ENCODE data around the gene FAM117A. TPM values are rescaled to one million over a fixed set of nuclear protein-coding genes. Genes with fewer than 3 reads are reported as not detected.

FAM117A gene
- total RNA-seq, 1 donor = 1.1 TPM

- H3K4me3 ChIP-seq (ENCODE audit: low read depth, low read length) = no peak overlapping the region
- TF ChIP-seq CTCF (IDR thresholded peaks at IDR 0.05; ENCODE audit: insufficient read depth, low read length) = no peak
- DNase-seq (ENCODE audit: low read depth) = no peak
Observed at GRCh38 chr17:49757151-49757777, 6.7 kb downstream of the FAM117A start.

- TF ChIP-seq CTCF (IDR thresholded peaks at IDR 0.05; ENCODE audit: insufficient read depth, low read length) = no peak
- DNase-seq (ENCODE audit: low read depth) = no peak
- no peak overlapping the region for H3K4me3 ChIP-seq (ENCODE audit: low read depth, low read length)
Observed at GRCh38 chr17:49756323-49757150, 7.4 kb downstream of the FAM117A start.

- TF ChIP-seq CTCF (IDR thresholded peaks at IDR 0.05; ENCODE audit: insufficient read depth, low read length) = no peak
- no peak for DNase-seq (ENCODE audit: low read depth)
- no peak overlapping the region for H3K4me3 ChIP-seq (ENCODE audit: low read depth, low read length)
Observed at GRCh38 chr17:49755663-49756283, 8.2 kb downstream of the FAM117A start.

GRCh38 chr17:49753959-49754391, 10.0 kb downstream of the FAM117A start:
- peak; percentile 84 for DNase-seq (ENCODE audit: low read depth)
- TF ChIP-seq CTCF (IDR thresholded peaks at IDR 0.05; ENCODE audit: insufficient read depth, low read length) = no peak
- H3K4me3 ChIP-seq (ENCODE audit: low read depth, low read length) = no peak overlapping the region

GRCh38 chr17:49752508-49752907, 11.4 kb downstream of the FAM117A start:
- TF ChIP-seq CTCF (IDR thresholded peaks at IDR 0.05; ENCODE audit: insufficient read depth, low read length) = no peak
- no peak for DNase-seq (ENCODE audit: low read depth)
- no peak overlapping the region for H3K4me3 ChIP-seq (ENCODE audit: low read depth, low read length)

GRCh38 chr17:49749730-49750129, 14.2 kb downstream of the FAM117A start:
- TF ChIP-seq CTCF (IDR thresholded peaks at IDR 0.05; ENCODE audit: insufficient read depth, low read length) = no peak
- no peak overlapping the region for H3K4me3 ChIP-seq (ENCODE audit: low read depth, low read length)
- DNase-seq (ENCODE audit: low read depth) = no peak

All from fibroblast of the aortic adventitia (primary cell).